ENCODE results near the gene UHMK1. TPM values are rescaled to one million over a fixed set of nuclear protein-coding genes. Genes with fewer than 3 reads are reported as not detected.

Gene UHMK1, protein sequence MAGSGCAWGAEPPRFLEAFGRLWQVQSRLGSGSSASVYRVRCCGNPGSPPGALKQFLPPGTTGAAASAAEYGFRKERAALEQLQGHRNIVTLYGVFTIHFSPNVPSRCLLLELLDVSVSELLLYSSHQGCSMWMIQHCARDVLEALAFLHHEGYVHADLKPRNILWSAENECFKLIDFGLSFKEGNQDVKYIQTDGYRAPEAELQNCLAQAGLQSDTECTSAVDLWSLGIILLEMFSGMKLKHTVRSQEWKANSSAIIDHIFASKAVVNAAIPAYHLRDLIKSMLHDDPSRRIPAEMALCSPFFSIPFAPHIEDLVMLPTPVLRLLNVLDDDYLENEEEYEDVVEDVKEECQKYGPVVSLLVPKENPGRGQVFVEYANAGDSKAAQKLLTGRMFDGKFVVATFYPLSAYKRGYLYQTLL
- total RNA-seq, result 33.8 and 76.7 TPM in 2 replicates

DNA sequence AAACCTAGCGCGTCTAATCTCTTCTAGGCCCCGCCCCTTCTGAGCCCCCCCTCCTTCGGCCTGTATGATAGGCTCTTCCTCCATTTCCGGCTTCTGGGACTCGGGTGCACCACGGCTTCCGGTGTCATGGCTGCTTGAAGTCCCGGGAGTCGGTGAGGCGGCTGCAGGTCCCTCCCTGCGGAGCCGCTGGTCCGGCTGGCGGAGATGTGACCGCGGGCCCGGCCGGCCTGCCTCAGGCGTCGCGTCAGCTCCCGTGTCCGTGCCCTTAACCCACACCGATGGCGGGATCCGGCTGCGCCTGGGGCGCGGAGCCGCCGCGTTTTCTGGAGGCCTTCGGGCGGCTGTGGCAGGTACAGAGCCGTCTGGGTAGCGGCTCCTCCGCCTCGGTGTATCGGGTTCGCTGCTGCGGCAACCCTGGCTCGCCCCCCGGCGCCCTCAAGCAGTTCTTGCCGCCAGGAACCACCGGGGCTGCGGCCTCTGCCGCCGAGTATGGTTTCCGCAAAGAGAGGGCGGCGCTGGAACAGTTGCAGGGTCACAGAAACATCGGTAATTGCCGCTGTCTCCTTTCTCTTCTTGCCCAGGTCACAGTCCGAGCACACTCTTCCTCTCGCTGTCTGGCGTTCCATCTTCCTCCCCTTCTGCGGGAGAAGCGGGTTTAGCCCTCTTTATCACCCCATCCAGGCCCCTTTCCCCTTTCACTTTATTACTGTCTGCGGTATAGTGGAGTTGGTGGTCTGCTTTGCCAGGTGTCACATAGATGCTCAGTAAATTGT is at the start of gene UHMK1:
Gene UHMK1, plus strand, starts transcription at position 96 of the 773 bp plus-strand sequence. Its CDS starts 183 bp downstream, at position 279.

DNA sequence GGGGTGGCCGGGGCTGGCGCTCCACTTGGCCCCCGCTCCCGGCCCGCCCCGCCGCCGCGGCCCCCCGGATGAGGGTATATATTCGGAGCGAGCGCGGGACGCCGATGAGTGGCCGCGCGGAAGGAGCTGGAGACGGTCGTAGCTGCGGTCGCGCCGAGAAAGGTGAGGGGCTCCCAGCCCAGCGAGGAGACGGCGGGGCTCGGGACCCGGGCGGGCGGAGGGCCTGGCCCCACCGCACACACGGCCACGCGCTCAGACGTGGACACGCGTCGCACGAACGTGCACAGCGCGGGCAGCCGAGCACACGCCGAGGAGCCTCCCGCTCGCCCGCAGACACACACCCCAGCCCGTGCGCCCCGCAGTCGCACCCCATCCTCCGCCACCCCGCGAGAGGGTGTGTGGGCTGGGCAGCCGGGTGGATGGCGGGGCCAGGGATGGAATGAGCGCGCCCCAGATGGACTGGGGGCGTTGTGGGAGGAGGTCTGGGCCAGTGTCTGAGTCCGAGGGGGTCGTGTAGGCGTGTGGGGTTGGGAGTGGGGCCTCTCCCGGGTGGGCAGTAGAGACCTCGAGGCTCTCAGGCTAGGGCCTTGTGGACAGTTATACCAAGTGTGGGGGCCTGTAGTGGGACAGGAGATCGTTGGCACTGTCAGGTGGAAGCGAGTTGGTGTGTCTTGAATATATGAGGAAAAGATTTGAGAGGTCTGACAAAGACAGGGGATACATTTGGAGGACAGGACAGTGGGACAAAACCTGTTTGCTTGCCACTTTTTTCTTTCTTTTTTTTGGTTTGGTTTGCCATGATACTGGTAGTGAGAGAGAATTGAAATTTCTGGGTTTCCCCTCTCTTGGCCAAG is 64.2 kb downstream of the UHMK1 start, which contains the start of gene UAP1:
Gene UAP1, plus strand, starts transcription at position 107 of the 854 bp plus-strand sequence. CDS start 4,347 bp downstream, outside the sequence.

Other genes with a start within 250 kb of the UHMK1 start
- not detected in 2 replicates for gene SPATA46, start 121.0 kb upstream of the UHMK1 start, total RNA-seq
- 0.32 and 0.50 TPM in 2 replicates for gene C1orf226, start 116.1 kb upstream of the UHMK1 start, total RNA-seq
- not detected in 2 replicates for gene SH2D1B, start 85.7 kb upstream of the UHMK1 start, total RNA-seq
- 48.1 and 76.4 TPM in 2 replicates for gene UAP1, start 63.9 kb downstream of the UHMK1 start, total RNA-seq
- gene DDR2, start 134.6 kb downstream of the UHMK1 start, total RNA-seq, result 1.1 and 2.3 TPM in 2 replicates